DMS 273 (cell line): Measurements from ENCODE around the gene PLA2G4B.

ENCODE experiments used
- DNase-seq: peaks from one replicate; lab custom pipeline; 2025; ENCODE audit not compliant: unreplicated experiment; lab: John Stamatoyannopoulos, UW

PLA2G4B gene

DNA sequence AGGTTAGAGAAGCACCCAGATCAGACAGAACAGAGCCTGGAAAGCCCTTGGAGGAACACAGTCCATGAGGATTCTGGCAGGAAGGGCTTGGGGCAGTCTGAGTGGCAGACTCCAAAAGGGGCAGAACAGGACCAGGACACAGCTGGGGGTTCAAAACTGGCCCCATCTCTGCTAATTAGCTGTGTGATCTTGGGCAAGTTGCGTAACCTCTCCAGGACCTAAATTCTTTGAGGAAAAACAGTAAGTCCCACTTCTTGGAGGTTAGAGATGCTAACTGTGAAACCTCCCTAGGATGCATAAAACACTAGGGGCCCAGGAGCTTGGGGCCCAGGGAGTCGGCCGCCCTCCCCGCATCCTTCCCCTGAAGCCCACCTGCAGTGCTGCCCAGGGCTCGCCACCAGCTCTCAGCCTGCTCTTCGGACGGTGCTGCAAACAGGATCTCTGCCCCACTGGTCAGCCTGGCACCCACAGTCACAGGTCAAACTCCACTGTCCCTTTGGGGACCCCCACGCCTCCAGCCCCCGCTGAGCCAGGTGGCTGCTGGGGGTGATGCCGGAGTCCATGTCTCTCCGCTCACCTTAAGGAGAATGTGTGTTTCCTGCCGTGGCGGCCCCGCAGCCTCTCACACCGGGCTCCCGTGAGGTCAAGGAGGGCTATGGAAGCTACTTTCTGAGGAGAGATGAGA is 12.0 kb downstream of the PLA2G4B start:
- DNase-seq = no peak

DNA sequence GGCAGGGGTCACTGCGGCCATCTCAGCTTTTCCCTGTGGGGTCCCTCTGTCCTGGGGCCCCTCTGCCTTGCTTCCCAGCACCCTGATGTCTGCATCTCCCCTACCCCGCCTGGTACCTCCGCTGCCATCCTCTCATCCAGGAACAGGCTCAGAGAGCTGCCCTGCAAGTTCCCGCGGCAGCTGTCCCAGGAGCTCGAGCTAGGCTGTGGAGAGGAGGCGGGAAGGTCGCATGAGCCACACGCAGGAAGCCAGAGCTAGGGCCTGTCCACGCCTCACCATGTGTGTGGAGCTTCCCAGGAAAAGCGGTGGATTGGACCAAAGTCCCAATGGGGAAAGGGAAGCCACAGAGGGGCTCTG is 12.5 kb downstream of the PLA2G4B start:
- DNase-seq = peak; percentile 51

DNA sequence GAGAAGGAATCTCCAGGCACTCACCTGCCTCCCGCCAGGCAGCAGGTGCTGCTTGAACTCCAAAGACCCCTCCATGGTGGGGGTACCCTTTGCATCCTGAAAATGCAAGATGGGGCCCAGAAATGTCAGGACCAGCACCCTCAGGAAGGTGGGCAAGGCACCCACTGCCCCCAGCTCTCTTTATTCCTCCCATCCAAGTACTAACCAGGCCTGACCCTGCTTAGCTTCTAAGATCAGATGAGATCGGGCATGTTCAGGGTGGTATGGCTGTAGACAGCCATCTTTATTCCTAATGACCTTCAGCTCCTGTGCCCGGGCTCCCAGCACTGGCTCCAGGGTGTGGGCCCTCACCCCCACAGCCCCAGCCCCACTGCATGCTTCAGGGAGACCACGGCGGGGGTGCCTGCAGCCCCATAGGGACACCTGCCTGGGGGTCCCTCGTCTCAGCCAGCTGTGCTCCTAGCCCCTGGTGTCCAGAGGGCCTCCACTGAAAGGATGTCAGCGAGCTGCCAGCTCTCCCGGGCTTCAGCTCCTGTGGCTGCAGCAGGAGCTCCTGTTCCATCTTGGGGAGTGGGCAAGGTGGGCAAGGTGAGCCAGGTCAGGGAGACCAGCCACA is 13.2 kb downstream of the PLA2G4B start:
- peak; percentile 59 for DNase-seq

DNA sequence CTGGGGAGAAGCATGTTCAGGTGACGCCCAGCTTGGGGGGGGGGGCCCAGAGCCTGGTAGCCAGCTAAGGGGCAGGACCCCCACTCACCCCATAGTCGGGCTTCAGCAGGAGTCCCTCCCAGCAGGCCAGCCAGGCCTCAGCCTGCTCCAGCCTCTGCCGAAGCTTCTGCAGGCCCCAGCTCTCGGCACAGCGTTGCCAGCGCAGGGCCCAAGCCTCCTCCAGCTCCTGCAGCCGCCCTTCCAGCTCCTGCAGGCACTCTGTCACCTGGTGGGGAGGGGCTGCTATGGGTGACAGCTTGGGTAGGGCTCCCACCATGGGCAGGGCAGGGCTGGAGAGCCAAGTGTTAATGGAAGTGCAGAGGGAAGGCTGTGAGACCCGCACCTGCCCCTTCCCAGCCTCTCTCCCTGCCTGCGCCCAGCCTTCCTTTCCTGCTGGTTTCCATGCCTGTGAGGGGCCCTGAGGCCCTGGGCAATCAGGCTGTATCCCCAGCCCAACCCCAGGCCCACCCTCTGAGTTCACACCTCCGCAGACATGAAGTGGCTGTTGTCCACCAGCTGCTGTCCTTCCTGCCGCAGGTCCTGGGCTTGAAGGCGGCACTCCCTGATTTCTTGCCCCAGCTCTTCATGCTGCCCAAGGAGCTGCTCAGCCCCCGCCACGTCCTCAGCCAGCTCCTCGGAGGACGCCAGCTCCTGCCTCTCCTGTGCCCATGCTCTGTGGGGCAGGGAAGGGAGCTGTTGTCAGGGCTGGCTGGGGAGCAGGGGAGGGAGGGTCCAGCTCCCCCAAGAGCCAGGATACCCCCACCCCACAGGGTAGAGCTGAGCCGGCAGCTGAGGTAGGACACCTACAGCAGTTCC is 14.3 kb downstream of the PLA2G4B start:
- peak; percentile 20 for DNase-seq

DNA sequence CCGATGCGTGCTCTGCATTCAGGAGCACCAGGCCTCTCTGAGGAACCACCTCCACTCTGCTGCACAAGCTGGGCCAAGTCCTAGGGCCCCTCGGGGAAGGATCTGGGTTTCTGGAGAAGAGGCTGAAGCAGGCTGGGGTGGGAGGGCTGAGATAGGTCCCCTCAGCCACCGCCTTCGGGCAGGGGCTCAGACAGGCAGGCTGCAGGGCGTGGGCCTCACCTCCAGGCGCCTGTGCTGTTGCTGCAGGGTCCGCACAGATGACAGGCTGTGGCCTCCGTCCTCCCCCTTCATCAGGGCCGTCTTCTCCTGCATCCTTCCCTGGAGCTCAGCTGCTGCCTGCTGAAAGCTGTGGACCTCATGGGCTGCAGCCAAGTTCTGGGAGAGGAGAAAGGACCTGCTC is 15.2 kb downstream of the PLA2G4B start:
- DNase-seq = no peak

DNA sequence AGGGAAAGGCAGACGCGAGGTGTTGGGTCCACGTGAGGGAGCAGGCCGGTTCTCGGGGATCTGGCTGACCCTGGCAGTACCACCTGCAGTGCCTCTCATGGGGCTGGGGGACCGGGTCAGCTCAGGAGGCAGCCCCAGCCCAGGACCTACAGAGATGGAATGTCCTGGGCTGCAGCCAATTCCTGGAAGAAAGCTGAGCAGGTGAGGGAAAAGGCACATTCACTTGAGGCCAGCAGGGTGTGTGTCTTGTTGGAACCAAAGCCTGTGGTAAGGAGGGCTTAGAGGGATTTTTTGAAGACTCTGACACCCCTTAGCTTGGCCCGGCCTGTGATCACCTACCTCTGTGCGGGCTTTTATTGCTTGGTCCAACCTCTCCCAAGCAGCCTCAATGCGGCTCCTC is 15.8 kb downstream of the PLA2G4B start:
- no peak for DNase-seq

DNA sequence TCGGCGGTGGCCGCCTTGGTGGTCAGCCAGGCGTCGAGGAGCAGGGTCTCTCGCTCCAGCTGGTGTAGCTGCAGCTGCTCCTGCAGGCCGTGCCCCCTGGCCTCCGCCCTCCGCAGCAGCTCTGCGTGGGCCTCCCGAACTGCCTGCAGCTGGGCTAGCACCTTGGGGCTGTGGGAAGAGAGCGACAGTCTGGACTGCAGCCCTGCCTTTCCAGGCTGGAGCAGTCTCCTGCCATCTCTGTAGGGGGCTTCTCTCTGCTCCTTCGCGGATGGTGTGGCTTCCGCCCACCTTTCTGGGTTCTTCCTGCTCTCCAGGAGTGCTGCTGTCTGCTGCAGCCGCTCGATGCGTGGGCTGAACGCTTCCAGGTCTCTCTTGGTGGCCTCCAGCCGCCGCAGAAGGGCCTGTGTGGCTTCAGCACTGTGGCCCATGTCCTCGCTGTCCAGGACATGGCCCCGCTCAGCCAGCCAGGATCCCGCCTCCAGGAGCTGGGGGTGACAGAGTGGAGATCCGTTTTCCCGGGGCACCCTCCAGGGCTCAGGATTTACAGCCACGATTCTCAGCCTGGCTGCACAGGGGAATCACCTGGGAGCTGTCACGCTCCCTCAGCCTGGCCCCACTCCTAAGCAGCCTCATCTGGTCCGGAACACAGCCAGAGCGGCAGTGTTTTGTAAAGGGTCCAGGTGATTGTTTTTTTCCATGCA is 16.8 kb downstream of the PLA2G4B start:
- no peak for DNase-seq

DNA sequence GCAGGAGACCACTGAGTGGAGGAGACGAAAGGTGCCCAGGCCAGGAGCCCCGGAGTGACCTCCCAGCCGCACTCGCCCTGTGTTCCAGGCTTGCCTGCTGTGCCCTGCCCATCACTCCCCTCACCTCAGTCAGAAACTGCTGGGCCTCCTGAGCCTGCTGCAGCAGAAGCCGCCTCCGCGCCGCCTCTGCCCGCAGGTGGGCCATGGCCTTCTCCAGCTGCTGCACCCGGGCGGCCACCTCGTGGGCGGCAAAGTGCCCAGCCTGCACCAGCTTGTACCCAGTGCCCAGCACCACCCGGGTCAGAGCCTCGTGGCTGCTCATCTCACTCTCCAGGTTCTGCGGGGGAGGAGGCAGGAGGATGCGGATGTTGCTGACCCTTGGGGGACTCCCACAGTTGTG is 17.6 kb downstream of the PLA2G4B start:
- no peak for DNase-seq

DNA sequence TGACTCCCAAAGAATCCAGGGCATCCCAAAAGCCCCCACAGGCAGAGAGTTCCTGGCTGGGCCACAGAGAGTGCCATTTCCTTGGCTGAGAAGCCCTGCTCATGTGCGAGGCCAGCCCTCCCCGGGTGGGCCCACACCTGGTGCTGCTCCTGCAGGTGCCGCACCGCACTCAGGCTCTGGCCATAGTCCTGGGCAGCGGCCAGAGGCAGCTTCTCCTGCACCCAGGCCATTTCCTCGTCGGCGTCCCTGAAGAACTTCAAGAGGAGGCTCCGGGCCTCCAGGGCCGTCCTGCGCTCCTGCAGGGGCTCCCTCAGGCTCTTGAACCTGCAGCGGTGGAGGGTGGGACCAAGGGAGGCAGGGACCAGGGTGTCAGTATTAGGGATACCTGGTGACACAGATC is 18.1 kb downstream of the PLA2G4B start:
- DNase-seq = no peak

DNA sequence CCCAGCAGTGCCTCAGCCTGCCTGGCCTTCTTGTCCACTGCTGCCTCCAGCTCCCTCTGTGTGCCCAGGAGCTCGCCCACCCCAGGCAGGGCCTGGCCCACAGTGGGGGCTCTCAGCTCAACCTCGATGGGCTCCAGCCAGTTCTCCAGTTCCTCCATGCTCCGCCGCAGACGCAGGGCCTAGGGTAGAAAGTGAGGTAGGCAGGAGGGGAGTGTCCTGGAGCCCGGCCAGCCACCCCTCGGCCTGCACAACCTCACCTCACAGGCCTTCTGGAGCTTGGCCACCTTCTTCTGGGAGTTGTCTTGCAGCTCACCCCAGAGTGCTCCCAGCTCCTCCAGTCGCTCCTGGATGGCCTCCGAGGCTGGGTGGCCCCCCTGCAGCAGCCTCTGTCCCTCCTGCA is 18.7 kb downstream of the PLA2G4B start:
- no peak for DNase-seq

DNA sequence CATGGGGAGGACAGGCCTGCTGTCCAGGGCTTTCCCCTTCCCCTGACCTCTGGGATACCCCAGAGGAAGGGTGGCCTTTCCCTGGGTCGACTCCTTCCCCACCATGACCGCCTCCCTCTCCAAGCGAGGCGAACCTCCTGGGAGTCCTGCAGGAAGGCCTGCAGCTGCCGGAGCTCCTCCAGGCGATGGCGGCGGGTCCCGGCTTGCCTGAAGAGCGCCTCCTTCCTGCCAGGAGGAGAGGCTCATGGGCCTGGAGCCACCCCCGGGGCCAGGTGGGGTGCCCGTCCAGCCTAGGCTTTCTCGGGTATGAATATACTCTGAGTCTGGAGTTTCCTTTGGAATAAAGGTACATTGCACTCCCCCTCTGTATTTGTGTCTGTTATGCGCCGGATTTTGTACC is 20.1 kb downstream of the PLA2G4B start:
- no peak for DNase-seq

DNA sequence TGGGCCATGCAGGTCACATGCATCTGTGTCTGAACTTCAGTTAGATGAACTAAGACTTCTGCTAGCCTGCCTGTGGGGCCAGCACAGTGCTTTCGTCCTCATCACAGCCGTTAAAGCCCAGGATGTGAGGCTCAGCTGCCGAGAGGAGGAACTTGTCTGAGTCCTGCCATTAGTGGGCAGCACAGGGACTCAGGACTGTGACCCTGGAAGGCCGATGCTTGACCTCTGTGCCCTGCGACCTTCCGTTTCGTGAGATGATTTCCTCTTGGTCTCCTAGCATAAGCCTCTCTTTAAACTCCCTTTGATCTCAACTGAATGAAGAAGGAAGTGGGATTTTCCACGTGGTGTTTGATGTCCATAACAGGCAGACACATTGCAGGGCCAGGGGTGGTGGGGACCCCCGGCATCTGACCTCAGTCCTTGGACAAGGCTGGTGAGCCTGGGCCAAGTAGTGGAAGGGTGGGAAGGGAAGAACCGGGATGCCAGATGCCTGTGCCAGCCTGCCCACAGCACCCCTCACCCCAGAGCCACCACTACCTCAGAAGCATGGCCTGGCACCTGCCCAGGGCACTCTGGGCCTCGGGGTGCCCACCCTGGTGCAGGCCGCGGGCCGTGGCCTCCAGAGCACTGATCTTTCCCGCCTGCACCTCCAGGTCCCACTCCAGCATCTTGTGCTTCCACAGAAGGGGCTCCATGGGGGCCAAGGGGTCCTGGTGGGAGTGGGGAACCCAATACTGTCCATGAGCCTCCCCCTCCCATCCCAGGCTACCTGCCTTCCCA is 21.6 kb downstream of the PLA2G4B start:
- no peak for DNase-seq

DNA sequence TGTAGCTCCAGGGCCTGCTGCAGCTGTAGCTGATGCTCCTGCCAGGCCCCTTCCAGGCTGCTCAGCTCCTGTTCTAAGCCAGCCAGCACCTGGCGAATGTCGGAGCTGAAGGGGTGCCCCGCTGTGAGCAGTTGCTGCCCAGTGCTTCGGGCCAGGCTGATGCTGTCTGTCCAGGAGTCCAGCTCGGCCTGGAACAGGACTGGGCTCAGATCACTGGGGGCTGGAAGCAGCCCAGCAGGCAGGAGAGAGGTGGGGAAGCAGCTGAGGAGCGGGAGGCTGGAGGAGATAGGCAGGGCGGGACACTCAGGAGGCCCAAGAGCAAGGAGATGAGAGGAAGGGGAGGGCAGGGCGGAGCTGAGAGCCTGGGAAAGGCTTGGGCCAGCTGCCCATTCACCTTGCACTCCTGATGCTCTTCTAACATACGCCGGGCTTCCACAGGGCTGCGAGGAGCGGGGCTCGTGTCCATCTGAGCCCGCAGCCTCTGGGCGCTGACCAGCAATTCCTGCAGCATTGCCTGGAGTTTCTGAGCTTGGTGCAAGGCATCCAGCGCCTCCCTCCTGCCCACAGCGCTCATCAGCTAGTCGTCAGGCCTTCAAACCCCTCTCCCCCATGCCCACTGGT is 23.2 kb downstream of the PLA2G4B start:
- DNase-seq = no peak

DNA sequence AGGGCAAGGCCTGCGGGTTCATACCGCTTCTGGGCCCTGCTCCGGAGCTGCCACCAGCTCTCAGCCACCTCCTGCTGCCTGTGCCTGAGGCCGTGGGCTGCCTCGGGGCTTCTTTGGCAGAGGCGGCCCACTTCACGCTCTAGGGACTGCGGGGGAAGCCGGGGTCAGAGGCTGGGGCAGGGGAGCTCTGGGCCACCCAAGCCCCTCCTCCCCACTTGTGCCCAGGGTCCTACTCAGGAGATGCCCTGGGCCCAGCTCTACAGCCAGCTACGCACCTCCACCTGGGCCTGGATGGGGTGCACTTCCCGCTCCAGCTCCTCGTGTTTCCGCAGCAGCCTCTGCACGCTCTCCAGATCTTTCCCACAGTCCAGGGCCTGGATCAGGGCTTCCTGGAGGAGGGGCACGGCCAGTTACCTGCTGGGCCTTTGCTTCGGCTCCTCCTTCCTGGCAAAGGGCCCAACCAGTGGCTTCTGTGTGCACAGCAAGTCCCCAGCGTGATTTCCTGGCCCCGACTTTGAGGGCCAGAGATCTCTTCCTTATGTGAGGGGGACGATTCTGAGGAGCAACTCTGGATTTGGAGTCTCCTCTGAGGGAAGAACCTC is 24.0 kb downstream of the PLA2G4B start:
- no peak for DNase-seq

DNA sequence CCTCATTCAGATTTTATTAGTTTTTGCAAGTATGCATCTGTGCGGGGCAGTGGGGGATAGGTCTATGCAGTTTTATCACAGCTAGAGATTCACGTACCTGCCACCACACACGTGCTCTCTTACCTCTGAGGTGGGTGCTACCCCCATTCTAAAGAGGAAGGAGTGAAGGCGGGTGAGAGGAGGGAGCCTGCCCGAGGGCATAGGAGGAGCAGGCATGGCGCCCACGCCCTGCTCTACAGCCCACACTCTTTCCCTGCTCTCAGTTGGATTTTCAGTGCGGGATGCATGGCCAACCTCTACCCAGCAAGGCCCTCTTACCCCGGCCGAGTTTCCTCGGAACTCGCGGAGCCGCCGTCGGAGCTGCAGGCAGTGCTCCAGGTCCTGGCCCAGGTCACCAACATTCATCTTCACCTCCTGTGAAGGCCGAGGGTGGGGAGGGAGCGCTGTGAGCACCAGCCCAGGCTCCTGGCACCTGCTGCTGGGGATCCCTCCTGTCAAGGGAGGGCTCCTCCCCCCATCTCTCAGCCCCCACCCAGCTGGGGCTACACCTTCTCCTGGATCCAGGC is 26.9 kb downstream of the PLA2G4B start:
- DNase-seq = no peak

DNA sequence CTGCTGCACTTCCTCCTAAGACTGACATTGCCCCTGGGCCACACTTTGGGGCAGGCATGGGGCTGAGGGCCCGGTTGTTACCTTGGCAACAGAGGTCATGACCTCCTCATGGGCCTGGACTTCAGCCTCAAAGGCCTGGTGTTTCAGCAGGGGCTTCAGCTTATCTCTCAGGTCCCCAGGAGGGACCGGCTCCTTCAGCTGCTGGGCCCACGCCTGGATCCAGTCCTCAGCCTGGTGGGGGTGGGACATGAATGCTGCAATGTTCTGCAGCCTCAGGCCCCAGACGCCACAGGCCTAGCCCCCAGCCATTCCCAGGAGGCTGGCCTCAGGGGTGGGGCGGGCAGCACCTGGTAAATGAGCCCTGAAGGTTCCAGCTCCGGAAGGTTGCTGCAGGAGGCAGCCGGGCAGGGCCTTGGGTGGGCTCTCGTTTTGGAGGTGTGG is 27.6 kb downstream of the PLA2G4B start:
- DNase-seq = no peak

DNA sequence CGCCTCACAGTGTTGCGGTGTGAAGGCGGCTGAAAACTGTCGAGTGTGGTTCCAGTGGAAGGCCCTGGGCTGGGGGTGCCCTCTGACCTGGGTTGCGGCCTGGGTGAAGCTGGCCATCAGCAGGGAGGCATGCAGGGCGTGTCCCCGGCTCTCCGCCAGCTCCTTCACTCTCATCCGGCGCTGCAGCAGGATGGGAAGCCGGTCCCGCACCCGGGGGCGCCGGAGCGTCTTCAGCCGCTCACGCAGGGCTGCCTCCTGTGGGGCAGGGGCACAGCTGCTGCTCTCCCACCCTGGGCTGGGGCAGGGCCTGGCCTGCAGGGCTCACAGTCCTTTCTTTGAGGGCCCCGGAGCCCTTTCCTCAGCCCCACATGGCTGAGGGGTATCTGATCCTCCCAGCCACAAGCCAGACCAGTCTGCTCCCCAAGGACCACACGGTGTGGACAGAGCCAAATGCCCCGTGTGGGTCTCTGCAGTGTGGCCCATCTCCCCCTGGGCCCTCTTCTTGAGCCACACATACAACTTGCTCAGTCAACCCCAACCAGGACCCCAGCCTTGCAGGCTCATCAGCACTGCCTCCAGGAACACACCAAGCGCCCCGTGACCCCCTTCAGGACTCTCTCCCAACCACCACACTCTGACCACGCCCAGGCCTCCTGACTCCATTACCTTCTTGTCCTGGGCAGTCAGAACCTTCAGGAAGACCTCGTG is 28.4 kb downstream of the PLA2G4B start:
- DNase-seq = no peak

DNA sequence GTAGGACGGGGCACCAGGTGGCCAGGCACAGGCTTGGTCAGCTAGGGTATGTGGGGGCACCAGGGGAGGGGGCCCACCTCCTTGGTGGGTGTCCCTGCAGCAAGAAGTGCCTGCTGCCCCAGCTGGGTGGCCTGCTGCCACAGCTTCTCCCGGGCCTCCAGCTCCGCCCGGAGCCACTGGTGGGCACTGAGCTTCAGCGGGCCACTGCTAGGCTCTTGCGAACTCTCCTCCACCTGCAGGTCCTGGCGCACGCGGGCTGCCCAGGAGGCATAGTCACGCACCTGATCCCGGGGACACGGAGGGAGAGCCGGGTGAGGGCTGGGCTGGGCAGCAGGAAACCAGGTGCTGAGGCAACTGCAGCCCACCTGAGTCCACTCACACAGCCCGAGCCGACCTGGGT is 29.7 kb downstream of the PLA2G4B start:
- no peak for DNase-seq
